Suppressor macrophage treated with lipopolysaccharide for 1 hour (primary cell): Measurements from ENCODE around the gene LAMA5.

Experiments
- DNase-seq, 3 donors: peaks; one replicate each; pipeline ENCODE4 v3.0.0-alpha.2; 2020 to 2022

LAMA5 gene

GRCh38 chr20:62347151-62347404 lies 20.0 kb downstream of the LAMA5 start:
- no peak for DNase-seq

GRCh38 chr20:62346398-62347150 lies 20.5 kb downstream of the LAMA5 start:
- DNase-seq = no peak

GRCh38 chr20:62345681-62346370 lies 21.3 kb downstream of the LAMA5 start:
- no peak for DNase-seq

GRCh38 chr20:62344782-62345181 lies 22.3 kb downstream of the LAMA5 start:
- DNase-seq = no peak

GRCh38 chr20:62344092-62344491 lies 23.0 kb downstream of the LAMA5 start:
- DNase-seq = no peak

GRCh38 chr20:62342910-62343309 lies 24.2 kb downstream of the LAMA5 start:
- no peak for DNase-seq

- DNase-seq = peak; percentile 74 to 77 (median 75)
Observed at GRCh38 chr20:62339647-62340062, 27.5 kb downstream of the LAMA5 start.

GRCh38 chr20:62338294-62338620 lies 28.9 kb downstream of the LAMA5 start:
- no peak for DNase-seq

GRCh38 chr20:62337558-62338293 lies 29.4 kb downstream of the LAMA5 start:
- peak; percentile 8 to 22 (median 18) for DNase-seq

GRCh38 chr20:62336775-62337557 lies 30.1 kb downstream of the LAMA5 start:
- no peak for DNase-seq

- no peak for DNase-seq
Observed at GRCh38 chr20:62336329-62336728, 30.8 kb downstream of the LAMA5 start.

- no peak for DNase-seq
Observed at GRCh38 chr20:62335532-62335931, 31.6 kb downstream of the LAMA5 start.

- DNase-seq = no peak
Observed at GRCh38 chr20:62334881-62335280, 32.2 kb downstream of the LAMA5 start.

- DNase-seq = no peak
Observed at GRCh38 chr20:62333820-62334595, 33.1 kb downstream of the LAMA5 start.

GRCh38 chr20:62332989-62333819 lies 33.9 kb downstream of the LAMA5 start:
- DNase-seq = no peak

- DNase-seq = no peak
Observed at GRCh38 chr20:62332421-62332820, 34.7 kb downstream of the LAMA5 start.

GRCh38 chr20:62331347-62331746 lies 35.8 kb downstream of the LAMA5 start:
- no peak for DNase-seq

- no peak for DNase-seq
Observed at GRCh38 chr20:62330576-62331317, 36.4 kb downstream of the LAMA5 start.

GRCh38 chr20:62329389-62330377 lies 37.4 kb downstream of the LAMA5 start:
- DNase-seq = no peak
